T-helper 1 cell treated with Interleukin-12 subunit alpha and Interleukin-12 subunit beta and Interleukin-4 antibody, amounts not matched to agents 30 μg/mL and 1 μg/mL, for 36 hours (primary cell): ENCODE results near the gene TASP1.
"Not testable (repeated sequence)": the region's sequence is repeated elsewhere in the genome, so short reads cannot be mapped to it uniquely, and the experiment has no call there.

Experiments used
- H3K27ac Mint-ChIP-seq: one replicate; pipeline ENCODE4 v1.8.0; 2021; ENCODE audit warnings: mild to moderate bottlenecking, mixed read lengths
- H3K27me3 Mint-ChIP-seq: one replicate; pipeline ENCODE4 v1.8.0; 2021; ENCODE audit warnings: low read depth, mixed read lengths
- H3K36me3 Mint-ChIP-seq: one replicate; pipeline ENCODE4 v1.8.0; 2021; ENCODE audit warnings: low read depth, mixed read lengths
- H3K4me1 Mint-ChIP-seq: one replicate; pipeline ENCODE4 v1.8.0; 2021; ENCODE audit warnings: low read depth, mixed read lengths
- H3K4me3 Mint-ChIP-seq: one replicate; pipeline ENCODE4 v1.8.0; 2021; ENCODE audit warnings: mild to moderate bottlenecking, moderate library complexity, mixed read lengths
- H3K9me3 Mint-ChIP-seq: one replicate; pipeline ENCODE4 v1.8.0; 2021; ENCODE audit warnings: mixed read lengths

The TASP1 gene

DNA sequence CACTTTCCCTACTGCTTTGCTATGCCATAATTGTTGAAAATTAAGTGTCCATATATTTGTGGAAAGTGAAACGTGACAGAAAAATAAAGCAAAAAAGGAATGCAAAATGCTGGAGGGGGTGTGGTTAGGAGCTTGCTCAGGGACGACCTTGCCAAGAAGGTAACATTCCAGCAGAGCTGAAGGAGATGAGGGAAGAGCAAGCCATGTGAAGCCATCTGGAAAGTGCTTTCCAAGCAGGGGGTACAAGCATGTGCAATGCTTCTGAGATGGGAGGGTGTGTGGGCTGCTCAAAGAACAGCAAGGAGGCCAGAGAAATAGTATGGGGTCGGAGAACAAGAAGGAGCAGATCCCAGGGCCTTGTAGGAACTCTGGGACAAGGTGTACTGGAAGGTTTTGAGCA lies 255.9 kb downstream of the TASP1 start:
- Mint-ChIP-seq H3K9me3 (peaks cover 24% of the 10 kb centered on the region), H3K4me1 (no peaks in the 10 kb centered on the region), H3K27ac (no peak overlapping the region), H3K4me3 (no peak overlapping the region), H3K36me3 (peaks cover 12% of the 10 kb centered on the region), H3K27me3 (no peaks in the 10 kb centered on the region)

DNA sequence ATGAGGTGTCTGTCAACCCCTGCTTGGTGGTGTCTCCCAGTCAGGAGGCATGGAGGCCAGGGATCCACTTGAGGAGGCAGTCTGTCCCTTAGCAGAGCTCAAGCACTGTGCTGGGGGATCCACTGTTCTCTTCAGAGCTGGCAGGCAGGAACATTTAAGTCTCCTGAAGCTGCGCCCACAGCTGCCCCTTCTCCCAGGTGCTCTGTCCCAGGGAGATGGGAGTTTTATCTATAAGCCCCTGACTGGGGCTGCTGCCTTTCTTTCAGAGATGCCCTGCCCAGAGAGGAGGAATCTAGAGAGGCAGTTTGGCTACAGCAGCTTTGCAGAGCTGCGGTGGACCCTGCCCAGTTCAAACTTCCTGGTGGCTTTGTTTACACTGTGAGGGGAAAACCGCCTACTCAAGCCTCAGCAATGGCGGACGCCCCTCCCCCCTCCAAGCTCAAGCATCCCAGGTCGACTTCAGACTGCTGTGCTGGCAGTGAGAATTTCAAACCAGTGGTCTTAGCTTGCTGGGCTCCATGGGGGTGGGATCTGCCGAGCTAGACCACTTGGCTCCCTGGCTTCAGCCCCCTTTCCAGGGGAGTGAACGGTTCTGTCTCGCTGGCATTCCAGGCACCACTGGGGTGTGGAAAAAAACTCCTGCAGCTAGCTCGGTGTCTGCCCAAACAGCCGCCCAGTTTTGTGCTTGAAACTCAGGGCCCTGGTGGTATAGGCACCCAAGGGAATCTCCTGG lies 258.1 kb downstream of the TASP1 start:
- not testable (repeated sequence) for H3K36me3 Mint-ChIP-seq, H3K4me1 Mint-ChIP-seq, H3K27ac Mint-ChIP-seq, H3K4me3 Mint-ChIP-seq, H3K27me3 Mint-ChIP-seq
- H3K9me3 Mint-ChIP-seq, result peaks cover 26% of the 10 kb centered on the region

DNA sequence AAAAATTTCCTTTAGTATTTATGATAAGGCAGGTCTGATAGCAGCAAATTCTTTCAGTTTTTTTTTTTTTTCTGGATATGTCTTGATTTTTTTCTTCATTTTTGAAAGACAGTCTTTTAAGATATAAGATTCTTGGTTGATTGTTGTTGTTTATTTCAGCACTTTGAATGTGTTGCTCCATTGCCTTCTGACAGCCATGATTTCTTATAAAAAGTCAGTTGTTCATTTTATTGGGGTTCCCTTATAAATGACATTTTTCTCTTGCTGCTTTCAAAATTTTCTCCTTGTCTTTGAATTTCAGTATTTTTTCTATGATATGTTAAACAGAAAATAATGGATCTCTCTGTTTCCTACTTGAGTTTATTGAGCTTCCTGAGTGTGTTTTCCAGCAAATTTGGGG lies 265.3 kb downstream of the TASP1 start:
- no peaks in the 10 kb centered on the region for H3K36me3 Mint-ChIP-seq
- peaks cover 19% of the 10 kb centered on the region for H3K9me3 Mint-ChIP-seq
- H3K4me1 Mint-ChIP-seq, result no peaks in the 10 kb centered on the region
- no peak overlapping the region for H3K4me3 Mint-ChIP-seq
- H3K27ac Mint-ChIP-seq, result no peak overlapping the region
- peaks cover 4% of the 10 kb centered on the region for H3K27me3 Mint-ChIP-seq

DNA sequence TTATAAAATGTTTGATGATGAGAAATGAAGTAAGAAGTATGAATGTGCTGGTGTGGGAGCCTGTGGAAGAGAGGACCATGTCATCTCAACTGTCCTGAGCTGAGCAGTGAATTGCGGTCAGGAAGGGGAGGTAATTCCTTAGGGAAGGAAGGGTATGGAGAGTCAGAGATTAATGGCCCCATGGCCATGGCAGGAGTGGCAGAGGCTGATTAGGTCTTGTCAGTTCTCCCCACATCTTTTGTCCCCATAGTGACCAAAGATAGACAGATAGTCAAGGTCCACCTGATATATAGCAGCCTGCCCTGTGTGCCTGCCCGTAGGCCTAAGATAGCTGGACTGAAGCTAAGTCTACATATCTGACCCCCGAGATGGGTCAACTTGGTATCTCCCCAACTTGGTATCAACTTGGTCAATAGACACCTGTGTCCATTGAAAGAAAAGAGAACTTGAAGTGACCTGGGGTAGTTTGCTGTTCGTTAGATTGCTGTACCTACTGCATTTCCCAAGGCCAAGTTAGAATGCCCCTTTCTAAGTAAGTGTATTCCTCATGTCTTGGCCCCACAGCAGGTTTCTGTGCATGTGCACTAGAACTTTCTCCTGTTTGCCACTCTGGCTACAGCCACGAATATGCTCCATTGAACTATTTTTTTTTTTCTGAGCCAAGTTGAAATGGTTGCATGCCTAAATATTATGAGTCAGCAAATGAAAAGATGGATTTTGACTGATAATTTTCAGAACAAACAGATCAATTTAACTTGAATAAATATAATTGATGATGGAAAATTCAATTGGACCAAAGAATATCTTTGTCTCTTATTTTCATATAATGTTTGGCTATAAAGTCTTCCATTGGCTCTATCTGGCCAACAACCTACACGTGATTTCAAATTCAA lies 274.2 kb downstream of the TASP1 start:
- Mint-ChIP-seq H3K4me3 (no peak overlapping the region), H3K36me3 (no peaks in the 10 kb centered on the region), H3K27ac (no peak overlapping the region), H3K4me1 (no peaks in the 10 kb centered on the region), H3K9me3 (no peaks in the 10 kb centered on the region), H3K27me3 (no peaks in the 10 kb centered on the region)

DNA sequence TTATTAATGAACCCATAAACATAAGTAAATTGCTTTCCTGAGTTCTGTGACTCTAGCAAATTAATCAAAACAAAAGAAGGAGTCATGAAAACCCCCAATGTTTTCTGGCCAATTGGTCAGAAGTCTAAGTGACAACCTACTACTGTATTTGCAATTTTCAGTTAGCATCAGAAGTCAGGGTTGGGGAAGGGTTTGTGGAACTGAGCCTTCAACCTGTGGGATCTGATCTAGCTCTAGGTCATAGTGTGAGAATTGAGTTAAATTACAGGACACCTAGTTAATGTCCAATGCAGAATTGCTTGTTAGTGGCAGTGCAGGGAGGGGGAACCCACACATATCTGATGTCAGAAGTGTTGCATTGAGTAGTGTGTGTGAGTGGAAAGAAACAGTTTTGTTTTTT lies 275.3 kb downstream of the TASP1 start:
- no peaks in the 10 kb centered on the region for H3K27me3 Mint-ChIP-seq
- H3K36me3 Mint-ChIP-seq, result no peaks in the 10 kb centered on the region
- H3K27ac Mint-ChIP-seq, result no peak overlapping the region

DNA sequence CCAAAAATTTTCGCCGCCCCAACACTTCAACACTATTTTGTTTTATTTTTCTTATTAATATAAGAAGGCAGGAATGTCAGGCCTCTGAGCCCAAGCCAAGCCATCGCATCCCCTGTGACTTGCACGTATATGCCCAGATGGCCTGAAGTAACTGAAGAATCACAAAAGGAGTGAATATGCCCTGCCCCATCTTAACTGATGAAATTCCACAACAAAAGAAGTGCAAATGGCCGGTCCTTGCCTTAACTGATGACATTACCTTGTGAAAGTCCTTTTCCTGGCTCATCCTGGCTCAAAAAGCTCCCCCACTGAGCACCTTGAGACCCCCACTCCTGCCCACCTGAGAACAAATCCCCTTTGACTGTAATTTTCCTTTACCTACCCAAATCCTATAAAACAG lies 276.6 kb downstream of the TASP1 start:
- not testable (repeated sequence) for H3K36me3 Mint-ChIP-seq, H3K27me3 Mint-ChIP-seq, H3K4me3 Mint-ChIP-seq, H3K4me1 Mint-ChIP-seq, H3K27ac Mint-ChIP-seq, H3K9me3 Mint-ChIP-seq

More for the DNA sequence above, 275.3 kb downstream of the TASP1 start:
- Mint-ChIP-seq H3K4me3 (no peak overlapping the region), H3K4me1 (no peaks in the 10 kb centered on the region), H3K9me3 (no peaks in the 10 kb centered on the region)

DNA sequence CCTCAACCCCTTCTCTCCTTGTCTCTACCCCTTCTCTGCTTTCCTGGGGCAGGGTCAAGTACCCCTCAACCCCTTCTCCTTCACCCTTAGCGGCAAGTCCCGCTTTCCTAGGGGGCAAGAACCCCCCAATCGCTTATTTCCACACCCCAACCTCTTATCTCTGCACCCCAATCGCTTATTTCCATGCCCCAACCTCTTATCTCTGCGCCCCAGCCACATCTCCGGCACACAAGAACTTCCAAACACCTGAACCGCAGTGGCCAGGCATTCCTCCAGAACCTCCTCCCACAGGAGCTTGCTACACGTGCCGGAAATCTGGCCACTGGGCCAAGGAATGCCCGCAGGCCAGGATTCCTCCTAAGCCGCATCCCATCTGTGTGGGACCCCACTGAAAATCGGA lies 279.8 kb downstream of the TASP1 start:
- H3K27ac Mint-ChIP-seq, H3K9me3 Mint-ChIP-seq, H3K4me3 Mint-ChIP-seq, H3K36me3 Mint-ChIP-seq, H3K4me1 Mint-ChIP-seq, H3K27me3 Mint-ChIP-seq: not testable (repeated sequence)

DNA sequence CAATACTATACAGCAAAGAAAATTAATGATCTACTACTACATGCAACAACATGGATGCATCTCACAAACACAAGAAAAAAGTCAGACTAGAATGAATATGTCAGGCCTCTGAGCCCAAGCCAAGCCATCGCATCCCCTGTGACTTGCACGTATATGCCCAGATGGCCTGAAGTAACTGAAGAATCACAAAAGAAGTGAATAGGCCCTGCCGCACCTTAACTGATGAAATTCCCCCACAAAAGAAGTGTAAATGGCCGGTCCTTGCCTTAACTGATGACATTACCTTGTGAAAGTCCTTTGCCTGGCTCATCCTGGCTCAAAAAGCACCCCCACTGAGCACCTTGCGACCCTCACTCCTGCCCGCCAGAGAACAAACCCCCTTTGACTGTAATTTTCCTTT lies 280.9 kb downstream of the TASP1 start:
- H3K27me3 Mint-ChIP-seq, H3K27ac Mint-ChIP-seq, H3K4me1 Mint-ChIP-seq, H3K9me3 Mint-ChIP-seq, H3K36me3 Mint-ChIP-seq, H3K4me3 Mint-ChIP-seq: not testable (repeated sequence)

DNA sequence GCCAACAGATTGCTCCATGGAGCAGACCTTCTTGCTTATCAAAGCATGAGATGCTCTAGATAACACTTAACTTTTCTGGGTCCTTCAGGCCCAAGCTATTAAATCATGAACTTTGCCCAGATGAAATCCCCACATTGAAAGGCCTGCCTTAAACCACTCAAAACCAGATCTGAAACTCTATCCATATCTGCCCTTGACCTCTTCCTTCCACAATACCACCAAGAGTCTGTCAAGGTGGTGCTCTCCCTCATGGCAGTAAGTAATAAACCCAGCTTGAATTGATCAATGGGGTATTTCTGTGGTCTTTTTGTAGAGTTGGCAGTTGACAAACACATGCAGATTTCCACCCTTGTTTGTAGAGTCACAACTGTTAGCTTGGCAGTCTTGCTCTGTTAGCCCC lies 282.1 kb downstream of the TASP1 start:
- H3K4me1 Mint-ChIP-seq, result no peaks in the 10 kb centered on the region
- H3K36me3 Mint-ChIP-seq, result no peaks in the 10 kb centered on the region
- no peak overlapping the region for H3K4me3 Mint-ChIP-seq
- H3K27ac Mint-ChIP-seq, result no peak overlapping the region
- no peaks in the 10 kb centered on the region for H3K27me3 Mint-ChIP-seq
- H3K9me3 Mint-ChIP-seq, result no peaks in the 10 kb centered on the region

DNA sequence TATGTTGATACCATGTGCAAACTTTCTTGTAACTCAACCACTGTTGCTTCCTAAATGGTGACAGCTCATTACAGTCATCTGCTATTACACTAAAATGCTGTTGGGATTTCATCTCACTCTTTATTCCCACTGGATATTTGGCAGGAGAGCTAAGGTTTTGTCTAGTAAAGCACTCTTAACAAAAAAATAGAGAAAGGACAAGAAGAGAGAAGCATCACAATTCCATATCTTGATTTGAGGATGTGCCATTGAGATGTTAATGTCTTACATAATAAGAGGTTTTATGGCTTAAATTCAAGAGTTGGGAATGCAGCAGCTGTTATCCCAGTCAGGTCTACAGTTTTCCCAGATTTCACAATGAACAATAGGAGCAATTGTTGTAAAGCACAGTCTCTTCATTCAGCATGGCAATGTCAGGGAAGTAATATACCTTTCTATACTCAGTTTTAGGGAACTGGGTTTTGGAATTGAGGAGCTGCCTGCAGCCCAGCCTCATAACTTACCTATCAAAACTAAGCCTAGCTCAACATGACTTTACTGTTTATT lies 282.7 kb downstream of the TASP1 start:
- Mint-ChIP-seq H3K9me3 (no peaks in the 10 kb centered on the region), H3K27ac (no peak overlapping the region), H3K4me1 (no peaks in the 10 kb centered on the region), H3K27me3 (no peaks in the 10 kb centered on the region), H3K36me3 (no peaks in the 10 kb centered on the region), H3K4me3 (no peak overlapping the region)

DNA sequence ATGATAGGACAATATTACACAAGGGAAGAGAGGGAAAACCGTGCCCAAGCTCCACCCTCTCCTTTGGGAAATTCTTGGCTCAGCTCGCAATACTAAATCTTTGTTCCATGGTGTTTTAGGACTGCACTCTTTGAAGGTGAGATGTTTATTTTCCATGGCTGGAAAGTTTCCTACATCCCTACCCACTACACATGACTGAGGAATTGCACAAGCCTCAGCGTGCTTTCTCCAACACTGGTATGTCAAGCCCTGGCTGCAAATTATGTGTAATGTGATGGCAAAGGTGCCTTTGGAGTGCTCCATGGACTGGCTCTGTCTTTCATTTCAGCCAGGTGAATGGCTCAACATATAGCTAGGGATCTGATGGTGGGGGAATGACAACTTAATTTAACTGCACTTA lies 283.3 kb downstream of the TASP1 start:
- Mint-ChIP-seq H3K4me3 (no peak overlapping the region), H3K27me3 (no peaks in the 10 kb centered on the region), H3K4me1 (no peaks in the 10 kb centered on the region), H3K9me3 (no peaks in the 10 kb centered on the region), H3K27ac (no peak overlapping the region), H3K36me3 (no peaks in the 10 kb centered on the region)

DNA sequence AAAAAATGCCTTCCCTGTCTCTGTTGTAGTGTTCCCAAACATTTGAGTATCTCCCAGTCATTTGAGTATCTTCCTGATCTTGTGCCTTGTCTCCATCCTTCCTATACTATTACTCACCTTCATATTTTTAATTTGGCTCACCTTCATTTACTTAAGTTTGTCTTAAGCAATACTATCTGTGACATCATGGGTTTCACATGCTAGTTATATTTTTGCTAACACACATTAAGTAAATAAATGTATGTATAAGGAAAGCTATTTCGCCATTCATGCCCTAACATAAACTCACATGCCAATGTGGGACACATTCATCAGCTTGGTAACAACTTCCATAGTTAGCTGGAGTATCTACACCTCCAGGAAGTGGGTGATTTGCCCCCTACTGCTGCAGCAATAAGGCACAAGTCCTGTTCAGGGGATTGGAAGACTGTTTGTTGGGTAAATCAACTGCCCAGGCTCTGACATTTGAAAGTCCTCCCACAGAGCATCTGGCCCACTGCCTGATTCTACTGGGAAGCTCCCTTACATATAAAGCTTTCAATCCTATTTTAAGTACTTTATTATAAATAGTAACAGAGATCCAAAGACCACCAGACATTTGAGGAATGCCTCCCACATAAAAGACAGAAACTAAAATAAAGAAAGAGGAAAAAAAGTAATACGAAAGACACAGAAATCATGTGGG lies 285.3 kb downstream of the TASP1 start:
- no peak overlapping the region for H3K4me3 Mint-ChIP-seq
- H3K27ac Mint-ChIP-seq, result no peak overlapping the region
- no peaks in the 10 kb centered on the region for H3K27me3 Mint-ChIP-seq
- no peaks in the 10 kb centered on the region for H3K4me1 Mint-ChIP-seq
- H3K36me3 Mint-ChIP-seq, result no peaks in the 10 kb centered on the region
- H3K9me3 Mint-ChIP-seq, result no peaks in the 10 kb centered on the region

DNA sequence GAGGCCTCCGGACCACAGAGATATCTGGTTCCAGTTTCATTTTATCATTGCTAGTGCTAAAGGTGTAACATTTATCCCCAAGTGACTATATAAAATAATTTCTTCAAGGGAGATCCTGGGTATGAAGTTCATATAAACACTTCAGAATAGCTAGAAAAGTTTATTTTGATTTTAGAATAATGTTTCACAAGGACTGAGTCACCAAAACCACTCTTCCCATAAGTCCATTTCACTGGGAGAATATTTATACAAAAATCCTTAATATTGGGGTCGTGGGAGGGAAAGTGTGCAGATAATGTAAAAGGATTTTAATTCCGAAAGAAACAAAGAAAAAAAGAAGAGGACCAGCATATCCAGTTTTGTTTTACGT lies 289.5 kb downstream of the TASP1 start:
- Mint-ChIP-seq H3K36me3 (no peaks in the 10 kb centered on the region), H3K9me3 (no peaks in the 10 kb centered on the region), H3K27ac (no peak overlapping the region), H3K27me3 (no peaks in the 10 kb centered on the region), H3K4me3 (no peak overlapping the region), H3K4me1 (no peaks in the 10 kb centered on the region)

DNA sequence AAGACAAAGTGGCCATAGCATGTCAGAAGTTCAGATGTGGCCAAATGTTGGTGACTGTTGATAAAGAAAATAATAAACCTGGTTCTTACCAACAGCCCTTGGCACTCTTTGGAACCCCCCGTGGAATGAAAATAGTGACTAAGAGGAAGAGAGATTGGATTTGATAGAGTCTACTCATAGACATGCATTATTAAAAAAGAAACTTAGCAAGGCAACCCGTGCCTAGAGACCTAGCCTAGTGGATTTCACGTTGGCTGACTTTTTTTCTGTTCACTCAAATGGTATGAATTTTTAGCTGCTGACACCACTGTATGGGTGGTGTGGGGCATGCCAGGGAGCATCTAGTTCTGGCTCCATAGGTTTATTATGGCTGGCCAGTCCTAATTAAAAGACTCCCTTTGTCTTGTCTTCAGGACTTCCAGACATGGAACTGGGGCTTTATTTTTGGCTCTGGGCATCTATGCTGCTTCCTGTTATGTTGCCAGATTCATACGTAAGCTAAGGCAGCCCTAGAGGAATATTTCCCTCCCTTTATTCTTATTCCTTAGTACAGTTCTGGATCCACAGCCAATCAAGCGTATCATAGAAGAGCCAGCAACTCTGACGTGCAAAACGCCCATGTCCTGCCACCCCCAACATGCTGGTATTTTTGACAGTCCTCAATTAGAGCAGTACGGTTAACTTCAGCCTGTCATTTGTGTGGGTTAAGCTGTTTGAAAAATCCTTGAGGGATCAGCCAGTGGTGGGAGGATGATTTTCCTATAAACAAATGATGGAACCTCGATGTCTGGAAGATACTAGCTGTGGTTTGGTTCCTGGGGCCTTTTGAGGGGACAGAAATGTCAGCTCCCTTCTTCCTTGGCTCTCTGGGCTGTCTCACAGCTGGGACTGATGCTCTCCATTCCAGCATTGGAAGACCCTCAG lies 290.2 kb downstream of the TASP1 start:
- H3K4me1 Mint-ChIP-seq, result no peaks in the 10 kb centered on the region
- no peak overlapping the region for H3K27ac Mint-ChIP-seq
- H3K27me3 Mint-ChIP-seq, result no peaks in the 10 kb centered on the region
- no peaks in the 10 kb centered on the region for H3K36me3 Mint-ChIP-seq
- H3K4me3 Mint-ChIP-seq, result no peak overlapping the region
- H3K9me3 Mint-ChIP-seq, result no peaks in the 10 kb centered on the region
